Measurements from ENCODE around the gene KLHL42. TPM values are rescaled to one million over a fixed set of nuclear protein-coding genes. Genes with fewer than 3 reads are reported as not detected.

The KLHL42 gene
- total and polyA plus RNA-seq, 2 of the 13 experiments (the other 11 are each of a cell fraction or from before 2014, with no cell fraction given) = 13.5 to 14.0 TPM

DNA sequence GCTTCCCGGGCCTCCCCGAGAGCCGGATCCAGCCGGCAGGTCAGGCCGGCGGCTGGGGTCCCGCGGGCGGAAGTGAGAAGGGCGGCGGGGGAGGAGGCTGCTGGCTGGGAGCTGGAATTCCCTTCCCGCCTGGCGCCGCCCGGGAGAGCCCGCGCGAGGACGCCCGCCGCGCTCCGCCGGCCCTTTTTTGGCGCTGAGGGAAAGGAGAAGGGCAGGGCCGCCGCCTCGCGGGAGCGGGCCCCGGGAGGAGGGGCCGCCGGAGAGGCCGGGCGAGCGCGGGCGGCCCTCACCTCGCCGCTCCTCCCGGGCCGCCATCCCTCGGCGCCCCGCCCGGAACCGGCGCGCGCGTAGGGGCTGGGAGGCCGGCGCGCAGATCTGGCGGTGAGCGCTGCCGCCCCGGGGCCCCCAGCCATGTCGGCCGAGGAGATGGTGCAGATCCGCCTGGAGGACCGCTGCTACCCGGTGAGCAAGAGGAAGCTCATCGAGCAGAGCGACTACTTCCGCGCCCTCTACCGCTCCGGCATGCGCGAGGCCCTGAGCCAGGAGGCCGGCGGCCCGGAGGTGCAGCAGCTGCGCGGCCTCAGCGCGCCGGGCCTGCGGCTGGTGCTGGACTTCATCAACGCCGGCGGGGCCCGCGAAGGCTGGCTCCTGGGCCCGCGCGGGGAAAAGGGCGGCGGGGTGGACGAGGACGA, at the start of gene KLHL42, which contains the start of gene MANSC4 (continued):
- 0 out of 2 replicates have a peak, but pooled peaks have one; percentile 36 for TF ChIP-seq ZNF224 (CRISPR knock-in tag; IDR thresholded peaks at IDR 0.05)
- TF ChIP-seq YEATS4 (CRISPR knock-in tag; IDR thresholded peaks at IDR 0.05; ENCODE audit: borderline replicate concordance) = peak; percentile 58
- TF ChIP-seq ZSCAN21 (CRISPR knock-in tag; IDR thresholded peaks at IDR 0.05; ENCODE audit: borderline replicate concordance) = peak; percentile 80
- TF ChIP-seq, protein P1, sequence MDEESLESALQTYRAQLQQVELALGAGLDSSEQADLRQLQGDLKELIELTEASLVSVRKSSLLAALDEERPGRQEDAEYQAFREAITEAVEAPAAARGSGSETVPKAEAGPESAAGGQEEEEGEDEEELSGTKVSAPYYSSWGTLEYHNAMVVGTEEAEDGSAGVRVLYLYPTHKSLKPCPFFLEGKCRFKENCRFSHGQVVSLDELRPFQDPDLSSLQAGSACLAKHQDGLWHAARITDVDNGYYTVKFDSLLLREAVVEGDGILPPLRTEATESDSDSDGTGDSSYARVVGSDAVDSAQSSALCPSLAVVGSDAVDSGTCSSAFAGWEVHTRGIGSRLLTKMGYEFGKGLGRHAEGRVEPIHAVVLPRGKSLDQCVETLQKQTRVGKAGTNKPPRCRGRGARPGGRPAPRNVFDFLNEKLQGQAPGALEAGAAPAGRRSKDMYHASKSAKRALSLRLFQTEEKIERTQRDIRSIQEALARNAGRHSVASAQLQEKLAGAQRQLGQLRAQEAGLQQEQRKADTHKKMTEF (CRISPR knock-in tag; IDR thresholded peaks at IDR 0.05) = peak; percentile 33; the same call in 1 of the 2 replicates
- TF ChIP-seq ZFY (CRISPR knock-in tag; IDR thresholded peaks at IDR 0.05) = peak; percentile 95
- TF ChIP-seq ZNF280B (CRISPR knock-in tag; IDR thresholded peaks at IDR 0.05; ENCODE audit: borderline replicate concordance) = no peak
- TF ChIP-seq, protein P2, sequence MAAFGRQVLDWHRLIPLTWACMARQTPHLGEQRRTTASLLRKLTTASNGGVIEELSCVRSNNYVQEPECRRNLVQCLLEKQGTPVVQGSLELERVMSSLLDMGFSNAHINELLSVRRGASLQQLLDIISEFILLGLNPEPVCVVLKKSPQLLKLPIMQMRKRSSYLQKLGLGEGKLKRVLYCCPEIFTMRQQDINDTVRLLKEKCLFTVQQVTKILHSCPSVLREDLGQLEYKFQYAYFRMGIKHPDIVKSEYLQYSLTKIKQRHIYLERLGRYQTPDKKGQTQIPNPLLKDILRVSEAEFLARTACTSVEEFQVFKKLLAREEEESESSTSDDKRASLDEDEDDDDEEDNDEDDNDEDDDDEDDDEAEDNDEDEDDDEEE (CRISPR knock-in tag; IDR thresholded peaks at IDR 0.05) = 0 out of 2 replicates have a peak, but pooled peaks have one; percentile 13
- TF ChIP-seq DMAP1 (CRISPR knock-in tag; IDR thresholded peaks at IDR 0.05) = peak; percentile 48; the same call in 1 of the 2 replicates
- TF ChIP-seq ZNF256 (CRISPR knock-in tag; conservative IDR thresholded peaks at IDR 0.05) = peak; percentile 18; the same call in 1 of the 2 replicates
- no peak for TF ChIP-seq ZNF282 (IDR thresholded peaks at IDR 0.05; ENCODE audit: partially characterized antibody)
- TF ChIP-seq NCOR1 (IDR thresholded peaks at IDR 0.05; ENCODE audit: borderline replicate concordance, low read length) = no peak
- TF ChIP-seq HBP1 (CRISPR knock-in tag; IDR thresholded peaks at IDR 0.05; ENCODE audit: low read depth) = peak; percentile 13; the same call in 1 of the 2 replicates
- TF ChIP-seq PHF8 (CRISPR knock-in tag; IDR thresholded peaks at IDR 0.05) = peak; percentile 73
- no peak for TF ChIP-seq MEIS1 (CRISPR knock-in tag; IDR thresholded peaks at IDR 0.05; ENCODE audit: borderline replicate concordance)
- TF ChIP-seq ZMAT3 (CRISPR knock-in tag; conservative IDR thresholded peaks at IDR 0.05) = peak; percentile 87
- peak; percentile 96 for TF ChIP-seq ZFX (CRISPR knock-in tag; IDR thresholded peaks at IDR 0.05; ENCODE audit: low read depth)
- TF ChIP-seq ZIK1 (CRISPR knock-in tag; IDR thresholded peaks at IDR 0.05; ENCODE audit: borderline replicate concordance, low read depth) = peak; percentile 67; the same call in 1 of the 2 replicates
- peak; percentile 13; the same call in 1 of the 2 replicates for TF ChIP-seq STAG1 (CRISPR knock-in tag; IDR thresholded peaks at IDR 0.05)
- TF ChIP-seq, protein P3, sequence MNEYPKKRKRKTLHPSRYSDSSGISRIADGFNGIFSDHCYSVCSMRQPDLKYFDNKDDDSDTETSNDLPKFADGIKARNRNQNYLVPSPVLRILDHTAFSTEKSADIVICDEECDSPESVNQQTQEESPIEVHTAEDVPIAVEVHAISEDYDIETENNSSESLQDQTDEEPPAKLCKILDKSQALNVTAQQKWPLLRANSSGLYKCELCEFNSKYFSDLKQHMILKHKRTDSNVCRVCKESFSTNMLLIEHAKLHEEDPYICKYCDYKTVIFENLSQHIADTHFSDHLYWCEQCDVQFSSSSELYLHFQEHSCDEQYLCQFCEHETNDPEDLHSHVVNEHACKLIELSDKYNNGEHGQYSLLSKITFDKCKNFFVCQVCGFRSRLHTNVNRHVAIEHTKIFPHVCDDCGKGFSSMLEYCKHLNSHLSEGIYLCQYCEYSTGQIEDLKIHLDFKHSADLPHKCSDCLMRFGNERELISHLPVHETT (CRISPR knock-in tag; conservative IDR thresholded peaks at IDR 0.05) = peak; percentile 60; the same call in 1 of the 2 replicates
- no peak for TF ChIP-seq HMGA1 (CRISPR knock-in tag; conservative IDR thresholded peaks at IDR 0.05)
- peak; percentile 14; the same call in 1 of the 2 replicates for TF ChIP-seq THAP11 (CRISPR knock-in tag; IDR thresholded peaks at IDR 0.05)
- TF ChIP-seq ZNF558 (CRISPR knock-in tag; IDR thresholded peaks at IDR 0.05; ENCODE audit: borderline replicate concordance) = peak; percentile 70; the same call in 1 of the 2 replicates
